ENCODE measurements around the gene CCBE1.
"Not testable (repeated sequence)": the region's sequence is repeated elsewhere in the genome, so short reads cannot be mapped to it uniquely, and the experiment has no call there.

Gene CCBE1

GRCh38 chr18:59728816-59729215, 31.6 kb upstream of the CCBE1 start:
- no peaks in the 10 kb centered on the region for H3K9me3 ChIP-seq (ENCODE audit: control insufficient read depth, low read length)
- H3K9ac ChIP-seq (ENCODE audit: low read length): no peak overlapping the region
- no peak overlapping the region for H3K4me3 ChIP-seq (ENCODE audit: low read length)
- H3K27me3 ChIP-seq (ENCODE audit: control insufficient read depth, insufficient read depth, low read length): no peaks in the 10 kb centered on the region
- no peaks in the 10 kb centered on the region for H3K36me3 ChIP-seq (ENCODE audit: control insufficient read depth, insufficient read depth, low read length)
- H3K4me1 ChIP-seq (ENCODE audit: control insufficient read depth, insufficient read depth, low read length): no peaks in the 10 kb centered on the region

GRCh38 chr18:59725142-59725541, 27.9 kb upstream of the CCBE1 start:
- H3K9ac ChIP-seq (ENCODE audit: low read length): no peak overlapping the region
- H3K4me1 ChIP-seq (ENCODE audit: control insufficient read depth, insufficient read depth, low read length): no peaks in the 10 kb centered on the region
- no peaks in the 10 kb centered on the region for H3K27me3 ChIP-seq (ENCODE audit: control insufficient read depth, insufficient read depth, low read length)
- H3K9me3 ChIP-seq (ENCODE audit: control insufficient read depth, low read length): no peaks in the 10 kb centered on the region
- H3K36me3 ChIP-seq (ENCODE audit: control insufficient read depth, insufficient read depth, low read length): no peaks in the 10 kb centered on the region
- no peak overlapping the region for H3K4me3 ChIP-seq (ENCODE audit: low read length)

- Histone ChIP-seq H3K9ac (ENCODE audit: low read length) (no peak overlapping the region), H3K4me3 (ENCODE audit: low read length) (no peak overlapping the region), H3K27me3 (ENCODE audit: control insufficient read depth, insufficient read depth, low read length) (no peaks in the 10 kb centered on the region), H3K36me3 (ENCODE audit: control insufficient read depth, insufficient read depth, low read length) (no peaks in the 10 kb centered on the region), H3K9me3 (ENCODE audit: control insufficient read depth, low read length) (no peaks in the 10 kb centered on the region), H3K4me1 (ENCODE audit: control insufficient read depth, insufficient read depth, low read length) (no peaks in the 10 kb centered on the region)
These were observed 26.9 kb upstream of the CCBE1 start for GRCh38 chr18:59724103-59724502.

GRCh38 chr18:59721931-59722330, 24.7 kb upstream of the CCBE1 start:
- no peaks in the 10 kb centered on the region for H3K27me3 ChIP-seq (ENCODE audit: control insufficient read depth, insufficient read depth, low read length)
- no peaks in the 10 kb centered on the region for H3K36me3 ChIP-seq (ENCODE audit: control insufficient read depth, insufficient read depth, low read length)
- no peaks in the 10 kb centered on the region for H3K4me1 ChIP-seq (ENCODE audit: control insufficient read depth, insufficient read depth, low read length)
- H3K4me3 ChIP-seq (ENCODE audit: low read length): no peak overlapping the region
- no peaks in the 10 kb centered on the region for H3K9me3 ChIP-seq (ENCODE audit: control insufficient read depth, low read length)
- H3K9ac ChIP-seq (ENCODE audit: low read length): no peak overlapping the region

GRCh38 chr18:59721211-59721610, 24.0 kb upstream of the CCBE1 start:
- no peak overlapping the region for H3K4me3 ChIP-seq (ENCODE audit: low read length)
- no peaks in the 10 kb centered on the region for H3K9me3 ChIP-seq (ENCODE audit: control insufficient read depth, low read length)
- no peaks in the 10 kb centered on the region for H3K27me3 ChIP-seq (ENCODE audit: control insufficient read depth, insufficient read depth, low read length)
- H3K9ac ChIP-seq (ENCODE audit: low read length): no peak overlapping the region
- no peaks in the 10 kb centered on the region for H3K4me1 ChIP-seq (ENCODE audit: control insufficient read depth, insufficient read depth, low read length)
- no peaks in the 10 kb centered on the region for H3K36me3 ChIP-seq (ENCODE audit: control insufficient read depth, insufficient read depth, low read length)

- no peaks in the 10 kb centered on the region for H3K4me1 ChIP-seq (ENCODE audit: control insufficient read depth, insufficient read depth, low read length)
- H3K9ac ChIP-seq (ENCODE audit: low read length): no peak overlapping the region
- no peaks in the 10 kb centered on the region for H3K27me3 ChIP-seq (ENCODE audit: control insufficient read depth, insufficient read depth, low read length)
- no peaks in the 10 kb centered on the region for H3K9me3 ChIP-seq (ENCODE audit: control insufficient read depth, low read length)
- H3K36me3 ChIP-seq (ENCODE audit: control insufficient read depth, insufficient read depth, low read length): no peaks in the 10 kb centered on the region
- no peak overlapping the region for H3K4me3 ChIP-seq (ENCODE audit: low read length)
These were observed 22.4 kb upstream of the CCBE1 start for GRCh38 chr18:59719544-59720181.

GRCh38 chr18:59718464-59719157, 21.4 kb upstream of the CCBE1 start:
- Histone ChIP-seq H3K4me1 (ENCODE audit: control insufficient read depth, insufficient read depth, low read length) (no peaks in the 10 kb centered on the region), H3K9me3 (ENCODE audit: control insufficient read depth, low read length) (no peaks in the 10 kb centered on the region), H3K9ac (ENCODE audit: low read length) (no peak overlapping the region), H3K4me3 (ENCODE audit: low read length) (no peak overlapping the region), H3K36me3 (ENCODE audit: control insufficient read depth, insufficient read depth, low read length) (no peaks in the 10 kb centered on the region), H3K27me3 (ENCODE audit: control insufficient read depth, insufficient read depth, low read length) (no peaks in the 10 kb centered on the region)

- Histone ChIP-seq H3K27me3 (ENCODE audit: control insufficient read depth, insufficient read depth, low read length) (no peaks in the 10 kb centered on the region), H3K9ac (ENCODE audit: low read length) (no peak overlapping the region), H3K36me3 (ENCODE audit: control insufficient read depth, insufficient read depth, low read length) (no peaks in the 10 kb centered on the region), H3K9me3 (ENCODE audit: control insufficient read depth, low read length) (no peaks in the 10 kb centered on the region), H3K4me1 (ENCODE audit: control insufficient read depth, insufficient read depth, low read length) (no peaks in the 10 kb centered on the region), H3K4me3 (ENCODE audit: low read length) (no peak overlapping the region)
These were observed 20.9 kb upstream of the CCBE1 start for GRCh38 chr18:59718108-59718463.

- Histone ChIP-seq H3K9ac (ENCODE audit: low read length) (no peak overlapping the region), H3K27me3 (ENCODE audit: control insufficient read depth, insufficient read depth, low read length) (no peaks in the 10 kb centered on the region), H3K9me3 (ENCODE audit: control insufficient read depth, low read length) (no peaks in the 10 kb centered on the region), H3K4me3 (ENCODE audit: low read length) (no peak overlapping the region), H3K36me3 (ENCODE audit: control insufficient read depth, insufficient read depth, low read length) (no peaks in the 10 kb centered on the region), H3K4me1 (ENCODE audit: control insufficient read depth, insufficient read depth, low read length) (no peaks in the 10 kb centered on the region)
These were observed 20.1 kb upstream of the CCBE1 start for GRCh38 chr18:59717291-59717690.

- Histone ChIP-seq H3K9me3 (ENCODE audit: control insufficient read depth, low read length) (no peaks in the 10 kb centered on the region), H3K4me1 (ENCODE audit: control insufficient read depth, insufficient read depth, low read length) (no peaks in the 10 kb centered on the region), H3K9ac (ENCODE audit: low read length) (no peak overlapping the region), H3K4me3 (ENCODE audit: low read length) (no peak overlapping the region), H3K36me3 (ENCODE audit: control insufficient read depth, insufficient read depth, low read length) (no peaks in the 10 kb centered on the region), H3K27me3 (ENCODE audit: control insufficient read depth, insufficient read depth, low read length) (no peaks in the 10 kb centered on the region)
These were observed 18.7 kb upstream of the CCBE1 start for GRCh38 chr18:59715966-59716369.

- Histone ChIP-seq H3K9me3 (ENCODE audit: control insufficient read depth, low read length) (no peaks in the 10 kb centered on the region), H3K36me3 (ENCODE audit: control insufficient read depth, insufficient read depth, low read length) (no peaks in the 10 kb centered on the region), H3K4me3 (ENCODE audit: low read length) (no peak overlapping the region), H3K4me1 (ENCODE audit: control insufficient read depth, insufficient read depth, low read length) (no peaks in the 10 kb centered on the region), H3K9ac (ENCODE audit: low read length) (no peak overlapping the region), H3K27me3 (ENCODE audit: control insufficient read depth, insufficient read depth, low read length) (peaks cover under 1% of the 10 kb centered on the region)
These were observed 18.2 kb upstream of the CCBE1 start for GRCh38 chr18:59715445-59715844.

GRCh38 chr18:59714096-59714495, 16.9 kb upstream of the CCBE1 start:
- H3K9me3 ChIP-seq (ENCODE audit: control insufficient read depth, low read length); H3K36me3 ChIP-seq (ENCODE audit: control insufficient read depth, insufficient read depth, low read length); H3K9ac ChIP-seq (ENCODE audit: low read length); H3K27me3 ChIP-seq (ENCODE audit: control insufficient read depth, insufficient read depth, low read length); H3K4me1 ChIP-seq (ENCODE audit: control insufficient read depth, insufficient read depth, low read length); H3K4me3 ChIP-seq (ENCODE audit: low read length): not testable (repeated sequence)

- Histone ChIP-seq H3K4me1 (ENCODE audit: control insufficient read depth, insufficient read depth, low read length) (no peaks in the 10 kb centered on the region), H3K36me3 (ENCODE audit: control insufficient read depth, insufficient read depth, low read length) (no peaks in the 10 kb centered on the region), H3K4me3 (ENCODE audit: low read length) (no peak overlapping the region), H3K27me3 (ENCODE audit: control insufficient read depth, insufficient read depth, low read length) (peaks cover 16% of the 10 kb centered on the region), H3K9ac (ENCODE audit: low read length) (no peak overlapping the region), H3K9me3 (ENCODE audit: control insufficient read depth, low read length) (no peaks in the 10 kb centered on the region)
These were observed 15.1 kb upstream of the CCBE1 start for GRCh38 chr18:59712311-59712710.
